Hematopoietic multipotent progenitor cell treated with erythropoietin and hydrocortisone succinate and interleukin-3 and kit ligand, for 15 days (in vitro differentiated cells): ENCODE results near the gene AMPD2.
A peak's percentile ranks its signal among the peaks of the same experiment; 100 is the strongest.

Experiments used
- DNase-seq: peaks from one replicate; pipeline ENCODE4 v3.0.0-alpha.2; 2015; ENCODE audit warnings: low spot score

AMPD2 gene

GRCh38 chr1:109630898-109631512 is 11.4 kb downstream of the AMPD2 start:
- DNase-seq: no peak

GRCh38 chr1:109631513-109632505 is 12.2 kb downstream of the AMPD2 start:
- DNase-seq: no peak

- no peak for DNase-seq
These were observed 13.2 kb downstream of the AMPD2 start for GRCh38 chr1:109632671-109633346.

- no peak for DNase-seq
These were observed 14.7 kb downstream of the AMPD2 start for GRCh38 chr1:109634292-109634691.

GRCh38 chr1:109634771-109635750 is 15.4 kb downstream of the AMPD2 start:
- DNase-seq: no peak

GRCh38 chr1:109635862-109636200 is 16.2 kb downstream of the AMPD2 start:
- no peak for DNase-seq

GRCh38 chr1:109636201-109636952 is 16.7 kb downstream of the AMPD2 start:
- no peak for DNase-seq

GRCh38 chr1:109637446-109637845 is 17.8 kb downstream of the AMPD2 start:
- DNase-seq: no peak

GRCh38 chr1:109639063-109639840 is 19.6 kb downstream of the AMPD2 start:
- no peak for DNase-seq

GRCh38 chr1:109639841-109640184 is 20.2 kb downstream of the AMPD2 start:
- no peak for DNase-seq

- DNase-seq: peak; percentile 82
These were observed 20.7 kb downstream of the AMPD2 start for GRCh38 chr1:109640285-109640865.

GRCh38 chr1:109641078-109641740 is 21.6 kb downstream of the AMPD2 start:
- no peak for DNase-seq

GRCh38 chr1:109641861-109642260 is 22.2 kb downstream of the AMPD2 start:
- DNase-seq: no peak

GRCh38 chr1:109642626-109643025 is 23.0 kb downstream of the AMPD2 start:
- no peak for DNase-seq

- peak; percentile 75 for DNase-seq
These were observed 24.0 kb downstream of the AMPD2 start for GRCh38 chr1:109643385-109644230.

GRCh38 chr1:109644670-109645069 is 25.0 kb downstream of the AMPD2 start:
- peak; percentile 21 for DNase-seq

GRCh38 chr1:109649491-109649914 is 29.9 kb downstream of the AMPD2 start:
- no peak for DNase-seq

GRCh38 chr1:109650609-109651008 is 31.0 kb downstream of the AMPD2 start:
- no peak for DNase-seq
